ENCODE results near the gene DMAP1. TPM values are rescaled to one million over a fixed set of nuclear protein-coding genes. Genes with fewer than 3 reads are reported as not detected.

DMAP1 gene
- total RNA-seq, 2 donors from 2014 or later = 23.0 to 32.1 TPM

GRCh38 chr1:44263568-44264450 is 50.5 kb downstream of the DMAP1 start:
- Histone ChIP-seq H3K27ac (no peak overlapping the region), H3K9me3 (no peaks in the 10 kb centered on the region), H3K36me3 (no peaks in the 10 kb centered on the region), H3K4me1 (peaks cover 0 to 8% of the 10 kb centered on the region in 2 donors), H3K27me3 (no peaks in the 10 kb centered on the region), H3K4me3 (no peak overlapping the region)
- no peak for DNase-seq (ENCODE audit: low spot score)
- no peak for TF ChIP-seq CTCF (IDR thresholded peaks at IDR 0.05)

GRCh38 chr1:44264451-44264771 is 51.1 kb downstream of the DMAP1 start:
- H3K27me3 ChIP-seq = no peaks in the 10 kb centered on the region
- no peak overlapping the region for H3K27ac ChIP-seq
- no peaks in the 10 kb centered on the region for H3K36me3 ChIP-seq
- no peak for TF ChIP-seq CTCF (IDR thresholded peaks at IDR 0.05)
- peaks cover 0 to 8% of the 10 kb centered on the region in 2 donors for H3K4me1 ChIP-seq
- no peaks in the 10 kb centered on the region for H3K9me3 ChIP-seq
- no peak for DNase-seq (ENCODE audit: low spot score)
- H3K4me3 ChIP-seq = no peak overlapping the region

GRCh38 chr1:44265656-44266358 is 52.5 kb downstream of the DMAP1 start:
- Histone ChIP-seq H3K27ac (no peak overlapping the region), H3K4me1 (peaks cover 0 to 8% of the 10 kb centered on the region in 2 donors), H3K9me3 (no peaks in the 10 kb centered on the region), H3K4me3 (no peak overlapping the region), H3K36me3 (no peaks in the 10 kb centered on the region), H3K27me3 (no peaks in the 10 kb centered on the region)
- no peak for DNase-seq (ENCODE audit: low spot score)
- TF ChIP-seq CTCF (IDR thresholded peaks at IDR 0.05) = no peak

GRCh38 chr1:44266400-44267344 is 53.4 kb downstream of the DMAP1 start:
- TF ChIP-seq CTCF (IDR thresholded peaks at IDR 0.05) = no peak
- DNase-seq (ENCODE audit: low spot score) = no peak
- Histone ChIP-seq H3K27me3 (no peaks in the 10 kb centered on the region), H3K4me3 (no peak overlapping the region), H3K9me3 (no peaks in the 10 kb centered on the region), H3K27ac (no peak overlapping the region), H3K4me1 (peaks cover 0 to 8% of the 10 kb centered on the region in 2 donors), H3K36me3 (no peaks in the 10 kb centered on the region)

- DNase-seq (ENCODE audit: low spot score) = no peak
- no peak overlapping the region for H3K27ac ChIP-seq
- H3K4me1 ChIP-seq = peaks cover 0 to 8% of the 10 kb centered on the region in 2 donors
- H3K36me3 ChIP-seq = no peaks in the 10 kb centered on the region
- no peaks in the 10 kb centered on the region for H3K9me3 ChIP-seq
- no peaks in the 10 kb centered on the region for H3K27me3 ChIP-seq
- no peak overlapping the region for H3K4me3 ChIP-seq
- no peak for TF ChIP-seq CTCF (IDR thresholded peaks at IDR 0.05)
Measured at GRCh38 chr1:44267438-44267837, 54.2 kb downstream of the DMAP1 start.
